Measurements from ENCODE around the gene PSD4. TPM values are rescaled to one million over a fixed set of nuclear protein-coding genes. Genes with fewer than 3 reads are reported as not detected.

PSD4 gene
- total RNA-seq, 1 experiment from 2014 or later, result 12.6 TPM

DNA sequence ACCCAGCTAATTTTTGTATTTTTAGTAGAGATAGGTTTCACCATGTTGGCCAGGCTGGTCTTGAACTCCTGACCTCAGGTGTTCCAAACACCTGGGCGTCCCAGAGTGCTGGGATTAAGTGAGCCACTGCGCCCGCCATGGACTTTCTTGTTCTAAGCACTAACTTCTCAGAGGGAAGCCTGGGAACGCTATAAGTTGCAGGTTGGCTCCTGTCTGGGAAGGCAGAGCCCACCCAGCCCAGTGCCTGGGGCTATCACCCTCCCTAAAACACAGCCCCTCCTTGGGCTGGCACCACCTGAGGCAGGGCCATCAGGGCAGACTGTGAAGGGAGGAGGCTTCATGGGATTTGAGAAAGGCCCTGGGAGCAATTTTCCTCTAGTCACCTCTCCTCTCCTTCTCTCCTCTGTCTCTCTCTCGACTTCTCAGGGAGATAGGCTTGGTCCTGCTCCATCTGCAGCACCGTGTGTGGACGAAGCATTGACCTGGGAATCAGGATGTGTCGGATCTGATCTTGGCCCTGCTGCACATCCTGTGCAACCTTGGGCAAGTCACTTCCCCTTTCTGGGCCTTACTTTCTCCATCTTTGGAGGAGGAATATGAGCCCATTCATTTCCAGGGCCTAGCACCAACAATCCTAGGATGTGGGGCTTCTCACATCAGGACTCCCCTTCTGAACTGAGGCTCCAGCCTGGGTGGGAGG lies 10.9 kb downstream of the PSD4 start:
- no peak overlapping the region for H3K9ac ChIP-seq (ENCODE audit: low read length)
- no peak for DNase-seq (ENCODE audit: low read depth, low spot score)
- ChIA-PET POLR2A (no interaction called here), RAD21 (ENCODE audit: low non-redundant PET in 1 of 2, low total read pairs in 2 of 2, uncharacterized antibody in 2 of 2, unreplicated experiment in 2 of 2) (no interaction called here), CTCF (interaction anchor here (1.2 kb wide), 2 partner anchors 15 to 46 kb away, joined by 3 to 4 read pairs; no protein-coding TSS in a partner anchor)
- H2AFZ ChIP-seq (ENCODE audit: low read depth, low read length, poor library complexity, severe bottlenecking), result no peak overlapping the region
- H3K9me2 ChIP-seq (ENCODE audit: insufficient read depth), result no peaks in the 10 kb centered on the region
- H4K20me1 ChIP-seq (ENCODE audit: insufficient read depth), result no peaks in the 10 kb centered on the region
- no peaks in the 10 kb centered on the region; a peak in 1 of 4 replicates for H3K4me1 ChIP-seq (ENCODE audit: control insufficient read depth in 1 of 2, insufficient read depth in 2 of 2, low read length in 2 of 2)
- BruUV-seq (replicated peaks), result no TSS peak
- TF ChIP-seq, protein P1, sequence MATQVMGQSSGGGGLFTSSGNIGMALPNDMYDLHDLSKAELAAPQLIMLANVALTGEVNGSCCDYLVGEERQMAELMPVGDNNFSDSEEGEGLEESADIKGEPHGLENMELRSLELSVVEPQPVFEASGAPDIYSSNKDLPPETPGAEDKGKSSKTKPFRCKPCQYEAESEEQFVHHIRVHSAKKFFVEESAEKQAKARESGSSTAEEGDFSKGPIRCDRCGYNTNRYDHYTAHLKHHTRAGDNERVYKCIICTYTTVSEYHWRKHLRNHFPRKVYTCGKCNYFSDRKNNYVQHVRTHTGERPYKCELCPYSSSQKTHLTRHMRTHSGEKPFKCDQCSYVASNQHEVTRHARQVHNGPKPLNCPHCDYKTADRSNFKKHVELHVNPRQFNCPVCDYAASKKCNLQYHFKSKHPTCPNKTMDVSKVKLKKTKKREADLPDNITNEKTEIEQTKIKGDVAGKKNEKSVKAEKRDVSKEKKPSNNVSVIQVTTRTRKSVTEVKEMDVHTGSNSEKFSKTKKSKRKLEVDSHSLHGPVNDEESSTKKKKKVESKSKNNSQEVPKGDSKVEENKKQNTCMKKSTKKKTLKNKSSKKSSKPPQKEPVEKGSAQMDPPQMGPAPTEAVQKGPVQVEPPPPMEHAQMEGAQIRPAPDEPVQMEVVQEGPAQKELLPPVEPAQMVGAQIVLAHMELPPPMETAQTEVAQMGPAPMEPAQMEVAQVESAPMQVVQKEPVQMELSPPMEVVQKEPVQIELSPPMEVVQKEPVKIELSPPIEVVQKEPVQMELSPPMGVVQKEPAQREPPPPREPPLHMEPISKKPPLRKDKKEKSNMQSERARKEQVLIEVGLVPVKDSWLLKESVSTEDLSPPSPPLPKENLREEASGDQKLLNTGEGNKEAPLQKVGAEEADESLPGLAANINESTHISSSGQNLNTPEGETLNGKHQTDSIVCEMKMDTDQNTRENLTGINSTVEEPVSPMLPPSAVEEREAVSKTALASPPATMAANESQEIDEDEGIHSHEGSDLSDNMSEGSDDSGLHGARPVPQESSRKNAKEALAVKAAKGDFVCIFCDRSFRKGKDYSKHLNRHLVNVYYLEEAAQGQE (IDR thresholded peaks at IDR 0.05; ENCODE audit: low read depth), result no peak
- TF ChIP-seq FOSL1 (IDR thresholded peaks at IDR 0.05; ENCODE audit: low read depth) (no peak), EZH2phosphoT487 (IDR thresholded peaks at IDR 0.05; ENCODE audit: borderline replicate concordance) (no peak)
- no peaks in the 10 kb centered on the region for H3K36me3 ChIP-seq (ENCODE audit: control insufficient read depth in 1 of 2, insufficient read depth in 2 of 2, low read length in 2 of 2)
- intact Hi-C loops (cut with micrococcal nuclease), result no loop called here
- no peaks in the 10 kb centered on the region for H3K79me2 ChIP-seq (ENCODE audit: insufficient read depth, low read length)
- no peaks in the 10 kb centered on the region for H3K9me3 ChIP-seq (ENCODE audit: control insufficient read depth in 1 of 2, insufficient read depth in 1 of 2, low read depth in 1 of 2, low read length in 2 of 2)
- no peak overlapping the region for H3K27ac ChIP-seq (ENCODE audit: low read depth, low read length)
- ATAC-seq, result no peak
- no peak overlapping the region for H3K4me2 ChIP-seq (ENCODE audit: low read length)
- H3K4me3 ChIP-seq (replicated peaks in 1 of 2; ENCODE audit: low read depth in 1 of 2, low read length in 2 of 2), result no peak overlapping the region
- no peaks in the 10 kb centered on the region for H3K27me3 ChIP-seq (ENCODE audit: insufficient read depth, low read length)

All from HCT116 (cell line).